Mesodermal cell (in vitro differentiated cells): ENCODE results near the gene SLC25A1.

ENCODE experiments used
- H3K27ac ChIP-seq: 2 replicates; pipeline ENCODE4 v1.7.0; 2013; ENCODE audit warnings: mild to moderate bottlenecking, low read depth, low read length, moderate library complexity; ENCODE audit not compliant: severe bottlenecking
- H3K36me3 ChIP-seq: 2 replicates; pipeline ENCODE4 v1.7.1; 2013; ENCODE audit warnings: mild to moderate bottlenecking, low read length, moderate library complexity; ENCODE audit not compliant: control insufficient read depth, insufficient read depth
- H3K4me1 ChIP-seq: one replicate; pipeline ENCODE4 v1.7.1; 2013; ENCODE audit warnings: mild to moderate bottlenecking, low read length; ENCODE audit not compliant: insufficient read depth, control insufficient read depth, poor library complexity, severe bottlenecking
- H3K4me3 ChIP-seq: 2 replicates; pipeline ENCODE4 v1.7.0; 2013; ENCODE audit warnings: low read length, control low read depth, mild to moderate bottlenecking; ENCODE audit not compliant: insufficient read depth, poor library complexity, severe bottlenecking; ENCODE audit errors: extremely low read depth
- H3K9me3 ChIP-seq: 2 replicates; pipeline ENCODE4 v1.7.1; 2013; ENCODE audit warnings: mild to moderate bottlenecking, low read length, moderate library complexity; ENCODE audit not compliant: control insufficient read depth
- WGBS, 2 experiments: methylation state at CpG; one replicate each; pipeline ENCODE4 v1.1.5; 2013; ENCODE audit warnings: missing lambda C conversion rate in 2 of 2; ENCODE audit not compliant: insufficient coverage in 2 of 2; 5-methylcytosine and 5-hydroxymethylcytosine counted together

Gene SLC25A1

GRCh38 chr22:19134176-19134831 lies 44.2 kb downstream of the SLC25A1 start:
- Histone ChIP-seq H3K4me1 (no peaks in the 10 kb centered on the region), H3K36me3 (peaks cover 69% of the 10 kb centered on the region), H3K4me3 (no peak overlapping the region), H3K9me3 (no peaks in the 10 kb centered on the region), H3K27ac (no peak overlapping the region)
- 96 to 98% methylated on average over 15 to 18 of the region's 21 CpGs for WGBS, 2 experiments

GRCh38 chr22:19133561-19133960 lies 45.0 kb downstream of the SLC25A1 start:
- no peak overlapping the region for H3K27ac ChIP-seq
- no peaks in the 10 kb centered on the region for H3K9me3 ChIP-seq
- no peaks in the 10 kb centered on the region for H3K4me1 ChIP-seq
- no peak overlapping the region for H3K4me3 ChIP-seq
- peaks cover 63% of the 10 kb centered on the region for H3K36me3 ChIP-seq
- 92 to 97% methylated on average over 11 of the region's 13 CpGs for WGBS, 2 experiments

GRCh38 chr22:19132693-19133400 lies 45.7 kb downstream of the SLC25A1 start:
- 94 to 97% methylated on average over 6 to 7 of the region's 9 CpGs for WGBS, 2 experiments
- H3K36me3 ChIP-seq: peaks cover 56% of the 10 kb centered on the region
- H3K9me3 ChIP-seq: no peaks in the 10 kb centered on the region

GRCh38 chr22:19132153-19132552 lies 46.4 kb downstream of the SLC25A1 start:
- Histone ChIP-seq H3K27ac (no peak overlapping the region), H3K4me3 (no peak overlapping the region), H3K9me3 (no peaks in the 10 kb centered on the region), H3K36me3 (peaks cover 49% of the 10 kb centered on the region), H3K4me1 (no peaks in the 10 kb centered on the region)
- WGBS, 2 experiments: 93 to 95% methylated on average over 15 to 20 of the region's 20 CpGs

More at GRCh38 chr22:19132693-19133400, 45.7 kb downstream of the SLC25A1 start:
- no peak overlapping the region for H3K4me3 ChIP-seq
- H3K4me1 ChIP-seq: no peaks in the 10 kb centered on the region
- no peak overlapping the region for H3K27ac ChIP-seq

- 98% methylated on average over 19 of the region's 19 CpGs for WGBS, 2 experiments
- Histone ChIP-seq H3K4me1 (no peaks in the 10 kb centered on the region), H3K9me3 (no peaks in the 10 kb centered on the region), H3K36me3 (peaks cover 44% of the 10 kb centered on the region), H3K27ac (no peak overlapping the region), H3K4me3 (no peak overlapping the region)
Observed at GRCh38 chr22:19131685-19132015, 46.9 kb downstream of the SLC25A1 start.

- Histone ChIP-seq H3K4me1 (no peaks in the 10 kb centered on the region), H3K4me3 (no peak within 1 kb of the TSS), H3K9me3 (no peaks in the 10 kb centered on the region), H3K36me3 (peaks cover 38% of the 10 kb centered on the region), H3K27ac (no peak within 1 kb of the TSS)
- WGBS, 2 experiments: 93 to 94% methylated on average over 24 to 27 of the region's 27 CpGs
Observed at GRCh38 chr22:19130959-19131684, 47.4 kb downstream of the SLC25A1 start, which contains the start of gene TSSK2. TSS of gene TSSK2 (plus strand) at chr22:19131308. CDS start at chr22:19131400, 92 bp downstream.

- H3K4me1 ChIP-seq: no peaks in the 10 kb centered on the region
- no peak overlapping the region for H3K4me3 ChIP-seq
- no peak overlapping the region for H3K27ac ChIP-seq
- H3K9me3 ChIP-seq: no peaks in the 10 kb centered on the region
- 67 to 85% methylated on average over 1 to 6 of the region's 8 CpGs for whole genome bisulfite sequencing, 2 experiments
- peaks cover 27% of the 10 kb centered on the region for H3K36me3 ChIP-seq
Observed at GRCh38 chr22:19129871-19130270, 48.7 kb downstream of the SLC25A1 start.

- Histone ChIP-seq H3K27ac (no peak overlapping the region), H3K36me3 (peaks cover 20% of the 10 kb centered on the region), H3K9me3 (no peaks in the 10 kb centered on the region), H3K4me1 (no peaks in the 10 kb centered on the region), H3K4me3 (no peak overlapping the region)
- 87 to 96% methylated on average over 7 of the region's 7 CpGs for WGBS, 2 experiments
Observed at GRCh38 chr22:19128946-19129727, 49.4 kb downstream of the SLC25A1 start.

GRCh38 chr22:19128009-19128401 lies 50.5 kb downstream of the SLC25A1 start:
- Histone ChIP-seq H3K27ac (no peak overlapping the region), H3K9me3 (no peaks in the 10 kb centered on the region), H3K4me1 (no peaks in the 10 kb centered on the region), H3K36me3 (peaks cover 9% of the 10 kb centered on the region), H3K4me3 (no peak overlapping the region)
- 62 to 86% methylated on average over 3 to 6 of the region's 7 CpGs for WGBS, 2 experiments

- peaks cover 4% of the 10 kb centered on the region for H3K36me3 ChIP-seq
- H3K27ac ChIP-seq: no peak overlapping the region
- no peaks in the 10 kb centered on the region for H3K9me3 ChIP-seq
- 85 to 90% methylated on average over 11 to 13 of the region's 16 CpGs for WGBS, 2 experiments
- no peak overlapping the region for H3K4me3 ChIP-seq
- H3K4me1 ChIP-seq: no peaks in the 10 kb centered on the region
Observed at GRCh38 chr22:19127329-19128008, 51.1 kb downstream of the SLC25A1 start.
